ENCODE data around the gene GNB1.

The GNB1 gene

DNA sequence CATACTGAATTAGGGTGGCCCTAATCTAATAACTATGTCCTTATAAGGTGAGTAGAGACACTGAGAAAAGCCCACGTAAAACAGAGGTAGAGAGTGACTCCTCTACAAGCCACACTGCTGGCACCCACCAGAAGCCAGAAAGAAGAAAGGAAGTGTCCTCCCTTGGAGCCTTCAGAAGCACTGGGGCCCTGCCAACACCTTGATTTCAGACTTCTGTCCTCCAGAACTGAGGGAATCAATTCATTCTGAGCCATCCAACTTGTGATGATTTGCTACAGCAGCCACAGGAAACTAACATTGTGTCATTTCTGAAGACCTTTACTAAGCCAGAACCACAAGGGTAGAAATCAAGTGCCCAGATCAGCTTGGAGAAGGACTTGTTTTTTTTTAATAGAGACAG is 15.0 kb downstream of the GNB1 start:
- H3K9ac ChIP-seq (ENCODE audit: low read depth, low read length, poor library complexity), result no peak overlapping the region
- H3K4ac ChIP-seq (ENCODE audit: low read length), result no peak overlapping the region
- H2AK5ac ChIP-seq (ENCODE audit: low read depth, low read length), result no peak overlapping the region
- H3K4me1 ChIP-seq (ENCODE audit: control insufficient read depth in 2 of 2, insufficient read depth in 1 of 2, low read depth in 1 of 2, low read length in 2 of 2), result peaks cover 0 to 4% of the 10 kb centered on the region in 2 donors
- no peak for DNase-seq (ENCODE audit: low spot score)
- no peak overlapping the region for H3K23ac ChIP-seq (ENCODE audit: low read depth, low read length, poor library complexity)
- H2BK15ac ChIP-seq (ENCODE audit: low read length), result no peak overlapping the region
- H4K91ac ChIP-seq (ENCODE audit: low read depth, low read length, poor library complexity), result no peak overlapping the region
- H2BK12ac ChIP-seq (ENCODE audit: low read length), result no peak overlapping the region
- H3K27me3 ChIP-seq (ENCODE audit: control insufficient read depth in 3 of 3, insufficient read depth in 3 of 3, low read depth in 1 of 3, low read length in 3 of 3), result no peaks in the 10 kb centered on the region
- H4K8ac ChIP-seq (ENCODE audit: low read depth, low read length), result no peak overlapping the region
- peaks cover 1 to 44% of the 10 kb centered on the region in 2 donors for H3K9me3 ChIP-seq (replicated peaks in 1 of 2; ENCODE audit: control insufficient read depth in 2 of 2, insufficient read depth in 1 of 2, low read depth in 1 of 2, low read length in 2 of 2)
- H3K27ac ChIP-seq (replicated peaks; ENCODE audit: low read length), result no peak overlapping the region
- H2BK5ac ChIP-seq (ENCODE audit: low read length), result no peak overlapping the region
- H3K4me3 ChIP-seq (ENCODE audit: low read length in 2 of 2), result no peak overlapping the region
- no peak overlapping the region for H3K4me2 ChIP-seq (ENCODE audit: insufficient read depth, low read length, poor library complexity, severe bottlenecking)
- H3K14ac ChIP-seq (ENCODE audit: low read length), result no peak overlapping the region
- H3K18ac ChIP-seq (ENCODE audit: low read length), result no peak overlapping the region
- H3K79me1 ChIP-seq (ENCODE audit: low read depth, low read length), result peaks cover 5% of the 10 kb centered on the region
- H2AFZ ChIP-seq (ENCODE audit: low read length), result no peak overlapping the region
- peaks cover 34 to 95% of the 10 kb centered on the region in 2 donors for H3K36me3 ChIP-seq (replicated peaks in 1 of 2; ENCODE audit: control insufficient read depth in 2 of 2, insufficient read depth in 2 of 2, low read length in 2 of 2)
- WGBS, 2 donors (ENCODE audit: extremely low coverage in 2 of 2, insufficient read length in 2 of 2, insufficient replicate concordance in 1 of 2), result no CpG with 5 or more reads among the region's 1 CpG
- H2BK120ac ChIP-seq (ENCODE audit: low read depth, low read length), result no peak overlapping the region

DNA sequence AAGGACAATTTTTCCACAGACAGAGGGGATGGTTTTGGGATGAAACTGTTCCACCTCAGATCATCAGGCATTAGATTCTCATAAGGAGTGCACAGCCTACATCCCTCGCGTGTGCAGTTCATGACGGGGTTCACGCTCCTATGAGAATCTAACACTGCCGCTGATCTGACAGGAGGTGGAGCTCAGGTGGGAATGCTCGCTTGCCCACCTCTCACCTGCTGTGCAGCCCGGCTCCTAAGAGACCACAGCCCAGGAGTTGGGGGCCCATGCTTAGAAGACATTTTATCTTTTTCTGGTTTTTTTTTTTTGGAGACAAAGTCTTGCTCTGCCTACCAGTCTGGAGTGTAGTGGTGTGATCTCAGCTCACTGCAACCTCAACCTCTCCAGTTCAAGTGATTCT is 16.0 kb downstream of the GNB1 start:
- Histone ChIP-seq H3K9me3 (replicated peaks in 1 of 2; ENCODE audit: control insufficient read depth in 2 of 2, insufficient read depth in 1 of 2, low read depth in 1 of 2, low read length in 2 of 2) (peaks cover 3 to 38% of the 10 kb centered on the region in 2 donors), H3K9ac (ENCODE audit: low read depth, low read length, poor library complexity) (no peak overlapping the region), H3K4me2 (ENCODE audit: insufficient read depth, low read length, poor library complexity, severe bottlenecking) (no peak overlapping the region), H2BK5ac (ENCODE audit: low read length) (no peak overlapping the region), H3K79me1 (ENCODE audit: low read depth, low read length) (peaks cover 5% of the 10 kb centered on the region), H3K36me3 (replicated peaks in 1 of 2; ENCODE audit: control insufficient read depth in 2 of 2, insufficient read depth in 2 of 2, low read length in 2 of 2) (peaks cover 34 to 98% of the 10 kb centered on the region in 2 donors), H2BK12ac (ENCODE audit: low read length) (no peak overlapping the region), H2AFZ (ENCODE audit: low read length) (no peak overlapping the region), H3K23ac (ENCODE audit: low read depth, low read length, poor library complexity) (no peak overlapping the region), H4K8ac (ENCODE audit: low read depth, low read length) (no peak overlapping the region), H2AK5ac (ENCODE audit: low read depth, low read length) (no peak overlapping the region), H3K4ac (ENCODE audit: low read length) (no peak overlapping the region), H3K18ac (ENCODE audit: low read length) (no peak overlapping the region), H3K4me1 (ENCODE audit: control insufficient read depth in 2 of 2, insufficient read depth in 1 of 2, low read depth in 1 of 2, low read length in 2 of 2) (peaks cover 0 to 4% of the 10 kb centered on the region in 2 donors), H2BK15ac (ENCODE audit: low read length) (no peak overlapping the region), H2BK120ac (ENCODE audit: low read depth, low read length) (no peak overlapping the region), H3K27me3 (ENCODE audit: control insufficient read depth in 3 of 3, insufficient read depth in 3 of 3, low read depth in 1 of 3, low read length in 3 of 3) (no peaks in the 10 kb centered on the region), H3K27ac (replicated peaks; ENCODE audit: low read length) (no peak overlapping the region), H3K14ac (ENCODE audit: low read length) (no peak overlapping the region), H4K91ac (ENCODE audit: low read depth, low read length, poor library complexity) (no peak overlapping the region), H3K4me3 (ENCODE audit: low read length in 2 of 2) (no peak overlapping the region)
- WGBS, 2 donors (ENCODE audit: extremely low coverage in 2 of 2, insufficient read length in 2 of 2, insufficient replicate concordance in 1 of 2), result no CpG with 5 or more reads among the region's 7 CpGs
- no peak for DNase-seq (ENCODE audit: low spot score)

GRCh38 chr1:1873186-1873585 is 17.7 kb downstream of the GNB1 start:
- Histone ChIP-seq H4K8ac (ENCODE audit: low read depth, low read length) (no peak overlapping the region), H3K4me1 (ENCODE audit: control insufficient read depth in 2 of 2, insufficient read depth in 1 of 2, low read depth in 1 of 2, low read length in 2 of 2) (peaks cover 0 to 3% of the 10 kb centered on the region in 2 donors), H3K9me3 (replicated peaks in 1 of 2; ENCODE audit: control insufficient read depth in 2 of 2, insufficient read depth in 1 of 2, low read depth in 1 of 2, low read length in 2 of 2) (peaks cover 3 to 34% of the 10 kb centered on the region in 2 donors), H3K4me2 (ENCODE audit: insufficient read depth, low read length, poor library complexity, severe bottlenecking) (no peak overlapping the region), H3K18ac (ENCODE audit: low read length) (no peak overlapping the region), H2BK5ac (ENCODE audit: low read length) (no peak overlapping the region), H3K79me1 (ENCODE audit: low read depth, low read length) (peaks cover 7% of the 10 kb centered on the region), H3K23ac (ENCODE audit: low read depth, low read length, poor library complexity) (no peak overlapping the region), H2BK15ac (ENCODE audit: low read length) (no peak overlapping the region), H3K36me3 (replicated peaks in 1 of 2; ENCODE audit: control insufficient read depth in 2 of 2, insufficient read depth in 2 of 2, low read length in 2 of 2) (peaks cover 34 to 90% of the 10 kb centered on the region in 2 donors), H2AK5ac (ENCODE audit: low read depth, low read length) (no peak overlapping the region), H3K9ac (ENCODE audit: low read depth, low read length, poor library complexity) (no peak overlapping the region), H3K4ac (ENCODE audit: low read length) (no peak overlapping the region), H4K91ac (ENCODE audit: low read depth, low read length, poor library complexity) (no peak overlapping the region), H2AFZ (ENCODE audit: low read length) (no peak overlapping the region), H3K27ac (replicated peaks; ENCODE audit: low read length) (no peak overlapping the region), H3K27me3 (ENCODE audit: control insufficient read depth in 3 of 3, insufficient read depth in 3 of 3, low read depth in 1 of 3, low read length in 3 of 3) (no peaks in the 10 kb centered on the region), H3K4me3 (ENCODE audit: low read length in 2 of 2) (no peak overlapping the region), H2BK120ac (ENCODE audit: low read depth, low read length) (no peak overlapping the region), H3K14ac (ENCODE audit: low read length) (no peak overlapping the region), H2BK12ac (ENCODE audit: low read length) (no peak overlapping the region)
- no CpG with 5 or more reads among the region's 2 CpGs for WGBS, 2 donors (ENCODE audit: extremely low coverage in 2 of 2, insufficient read length in 2 of 2, insufficient replicate concordance in 1 of 2)
- DNase-seq (ENCODE audit: low spot score), result no peak

DNA sequence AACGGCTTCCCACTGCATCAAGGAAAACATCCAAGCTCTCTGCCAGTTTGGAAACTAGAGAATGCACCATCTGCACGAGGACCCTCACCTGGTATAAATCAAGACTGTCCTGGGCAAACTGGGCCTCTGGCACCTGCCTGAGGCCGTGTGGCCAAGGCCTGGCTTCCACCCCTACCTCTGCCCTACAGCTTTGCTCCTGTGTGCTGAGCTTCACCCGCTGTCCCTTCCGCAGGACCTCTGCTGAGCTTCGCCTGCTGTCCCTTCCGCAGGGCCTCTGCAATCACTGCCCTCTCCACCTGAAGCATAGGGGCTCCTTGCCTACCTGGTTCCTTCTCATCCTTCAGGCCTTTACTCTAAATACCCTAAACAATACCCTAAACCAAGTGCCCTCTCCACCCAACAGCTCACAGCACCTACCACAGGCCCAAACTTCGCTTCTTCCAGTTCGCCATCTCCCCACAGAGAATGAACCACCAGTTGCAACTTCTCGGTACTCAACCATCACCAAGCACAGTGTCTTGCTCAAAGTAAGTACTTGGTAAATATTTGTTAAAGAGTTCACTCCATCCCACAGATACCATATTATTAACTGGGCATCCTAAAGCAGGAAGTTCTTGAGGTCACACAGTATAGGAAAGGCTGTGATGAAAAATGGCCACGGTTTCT is 18.4 kb downstream of the GNB1 start:
- no CpG with 5 or more reads among the region's 11 CpGs for WGBS, 2 donors (ENCODE audit: extremely low coverage in 2 of 2, insufficient read length in 2 of 2, insufficient replicate concordance in 1 of 2)
- Histone ChIP-seq H3K4me3 (ENCODE audit: low read length in 2 of 2) (no peak overlapping the region), H3K9ac (ENCODE audit: low read depth, low read length, poor library complexity) (no peak overlapping the region), H3K4me1 (ENCODE audit: control insufficient read depth in 2 of 2, insufficient read depth in 1 of 2, low read depth in 1 of 2, low read length in 2 of 2) (peaks cover 0 to 3% of the 10 kb centered on the region in 2 donors), H3K18ac (ENCODE audit: low read length) (no peak overlapping the region), H3K4me2 (ENCODE audit: insufficient read depth, low read length, poor library complexity, severe bottlenecking) (no peak overlapping the region), H2AK5ac (ENCODE audit: low read depth, low read length) (no peak overlapping the region), H3K79me1 (ENCODE audit: low read depth, low read length) (peaks cover 7% of the 10 kb centered on the region), H2BK120ac (ENCODE audit: low read depth, low read length) (no peak overlapping the region), H4K91ac (ENCODE audit: low read depth, low read length, poor library complexity) (no peak overlapping the region), H4K8ac (ENCODE audit: low read depth, low read length) (no peak overlapping the region), H3K4ac (ENCODE audit: low read length) (no peak overlapping the region), H2BK5ac (ENCODE audit: low read length) (no peak overlapping the region), H3K9me3 (replicated peaks in 1 of 2; ENCODE audit: control insufficient read depth in 2 of 2, insufficient read depth in 1 of 2, low read depth in 1 of 2, low read length in 2 of 2) (peaks cover 3 to 31% of the 10 kb centered on the region in 2 donors), H2BK12ac (ENCODE audit: low read length) (no peak overlapping the region), H2AFZ (ENCODE audit: low read length) (no peak overlapping the region), H3K14ac (ENCODE audit: low read length) (no peak overlapping the region), H3K27me3 (ENCODE audit: control insufficient read depth in 3 of 3, insufficient read depth in 3 of 3, low read depth in 1 of 3, low read length in 3 of 3) (no peaks in the 10 kb centered on the region), H2BK15ac (ENCODE audit: low read length) (no peak overlapping the region), H3K27ac (replicated peaks; ENCODE audit: low read length) (no peak overlapping the region), H3K36me3 (replicated peaks in 1 of 2; ENCODE audit: control insufficient read depth in 2 of 2, insufficient read depth in 2 of 2, low read length in 2 of 2) (peaks cover 34 to 83% of the 10 kb centered on the region in 2 donors), H3K23ac (ENCODE audit: low read depth, low read length, poor library complexity) (no peak overlapping the region)
- no peak for DNase-seq (ENCODE audit: low spot score)
